K562 (cell line): ENCODE data around the gene LAMB4. TPM values are rescaled to one million over a fixed set of nuclear protein-coding genes. Genes with fewer than 3 reads are reported as not detected.

Experiments
- BCOR ChIP-seq: fragments of 450-650 bp; IDR thresholded peaks from 2 replicates; pipeline ENCODE4 v1.6.1; 2016
- DDX20 ChIP-seq: fragments of 450-650 bp; IDR thresholded peaks from 2 replicates; pipeline ENCODE4 v1.6.1; 2016; ENCODE audit warnings: missing genetic modification characterization, low read depth, mild to moderate bottlenecking, missing compliant biosample characterization, moderate library complexity
- NFE2 ChIP-seq: IDR thresholded peaks from 2 replicates; pipeline ENCODE4 v1.6.1; 2014; ENCODE audit warnings: antibody characterized with exemption, low read depth
- RBM15 ChIP-seq: fragments of 200-400 bp; formaldehyde crosslinking; IDR thresholded peaks from 2 replicates; pipeline ENCODE4 v1.6.1; 2018; ENCODE audit warnings: mild to moderate bottlenecking, low read length, moderate library complexity; ENCODE audit not compliant: insufficient read depth
- ZNF175 ChIP-seq: fragments of 200-800 bp; sonication (Bioruptor generic); IDR thresholded peaks from 2 replicates; pipeline ENCODE4 v1.6.1; 2016; ENCODE audit warnings: low read depth, mild to moderate bottlenecking, missing genetic modification characterization, missing compliant biosample characterization
- ZNF561 ChIP-seq: fragments of 450-650 bp; formaldehyde crosslinking; conservative IDR thresholded peaks from 2 replicates; pipeline ENCODE4 v1.4.0; 2020; ENCODE audit warnings: mild to moderate bottlenecking, moderate library complexity
- ZNF57 ChIP-seq: fragments of 450-650 bp; formaldehyde crosslinking; IDR thresholded peaks from 2 replicates; pipeline ENCODE4 v1.4.0; 2020; ENCODE audit warnings: mild to moderate bottlenecking, moderate library complexity
- polyA plus RNA-seq, 8 experiments: library from polyadenylated mRNA; depleted of rRNA in 4 of 8; stranded (reverse) in 5 of 8; unstranded in 3 of 8; fragments of >200 nt; fragmentation: Nextera tagmentation in 2 of 8; fragmentation: Illumina TruSeq in 1 of 8; extraction: Ambion mirVana in 2 of 8; extraction: Trizol in 1 of 8; gene quantifications; 2 replicates each; pipeline versions ENCODE4 v1.2.1 to v1.2.3, GENCODE V29; 2011 to 2014; ENCODE audit warnings: inconsistent platforms in 1 of 8, missing spikeins in 1 of 8
- total RNA-seq, 7 experiments: library from RNA; depleted of rRNA in 6 of 7; stranded (reverse); fragments of >200 nt in 6 of 7; fragmentation: Illumina TruSeq in 2 of 7; extraction: Trizol in 2 of 7; gene quantifications; 2 replicates each; pipeline versions ENCODE4 v1.2.1 to v1.2.3, GENCODE V29; 2011 to 2021; ENCODE audit warnings: low replicate concordance in 1 of 7
- TF ChIP-seq, protein P1 (sequence below): fragments of 250-450 bp; sonication (Bioruptor Pico); IDR thresholded peaks from 2 replicates; pipeline ENCODE4 v1.5.0; 2021; ENCODE audit warnings: mild to moderate bottlenecking, moderate library complexity

LAMB4 gene
- total and polyA plus RNA-seq, 9 of the 15 experiments (the other 6 are each of a cell fraction or from before 2014, with no cell fraction given), result 0.06 to 0.13 (median 0.07) TPM; not detected in 6

DNA sequence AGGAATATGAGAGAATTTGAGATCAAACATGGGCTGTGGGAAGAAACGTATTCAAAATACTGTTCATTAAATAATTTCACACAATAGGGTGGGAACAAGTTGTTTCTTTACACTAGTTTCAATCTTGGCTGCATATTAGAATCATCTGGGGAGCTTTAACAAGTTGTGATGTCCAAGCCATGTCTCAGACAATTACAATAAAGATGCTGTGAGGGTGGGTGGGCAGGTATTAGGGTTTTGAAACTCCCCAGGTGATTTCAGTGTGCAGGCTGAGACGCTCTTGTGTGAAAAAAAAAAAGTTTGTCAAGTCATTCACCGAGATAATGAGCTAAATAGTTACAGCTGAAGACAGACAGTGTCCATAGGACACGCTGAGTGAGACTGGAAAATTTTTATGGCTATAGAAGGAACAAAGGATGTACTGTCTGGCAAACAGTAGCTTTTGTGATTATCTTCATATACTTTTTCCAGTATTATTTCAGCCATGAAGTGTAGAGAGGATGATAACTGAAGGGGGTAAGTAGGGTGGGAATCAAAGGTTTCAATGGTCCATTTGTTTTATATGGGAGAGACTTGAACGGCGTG, 12.6 kb upstream of the LAMB4 start (continued):
- TF ChIP-seq ZNF175, result no peak
- TF ChIP-seq BCOR, result no peak
- TF ChIP-seq ZNF561, result no peak
- TF ChIP-seq, protein P1, sequence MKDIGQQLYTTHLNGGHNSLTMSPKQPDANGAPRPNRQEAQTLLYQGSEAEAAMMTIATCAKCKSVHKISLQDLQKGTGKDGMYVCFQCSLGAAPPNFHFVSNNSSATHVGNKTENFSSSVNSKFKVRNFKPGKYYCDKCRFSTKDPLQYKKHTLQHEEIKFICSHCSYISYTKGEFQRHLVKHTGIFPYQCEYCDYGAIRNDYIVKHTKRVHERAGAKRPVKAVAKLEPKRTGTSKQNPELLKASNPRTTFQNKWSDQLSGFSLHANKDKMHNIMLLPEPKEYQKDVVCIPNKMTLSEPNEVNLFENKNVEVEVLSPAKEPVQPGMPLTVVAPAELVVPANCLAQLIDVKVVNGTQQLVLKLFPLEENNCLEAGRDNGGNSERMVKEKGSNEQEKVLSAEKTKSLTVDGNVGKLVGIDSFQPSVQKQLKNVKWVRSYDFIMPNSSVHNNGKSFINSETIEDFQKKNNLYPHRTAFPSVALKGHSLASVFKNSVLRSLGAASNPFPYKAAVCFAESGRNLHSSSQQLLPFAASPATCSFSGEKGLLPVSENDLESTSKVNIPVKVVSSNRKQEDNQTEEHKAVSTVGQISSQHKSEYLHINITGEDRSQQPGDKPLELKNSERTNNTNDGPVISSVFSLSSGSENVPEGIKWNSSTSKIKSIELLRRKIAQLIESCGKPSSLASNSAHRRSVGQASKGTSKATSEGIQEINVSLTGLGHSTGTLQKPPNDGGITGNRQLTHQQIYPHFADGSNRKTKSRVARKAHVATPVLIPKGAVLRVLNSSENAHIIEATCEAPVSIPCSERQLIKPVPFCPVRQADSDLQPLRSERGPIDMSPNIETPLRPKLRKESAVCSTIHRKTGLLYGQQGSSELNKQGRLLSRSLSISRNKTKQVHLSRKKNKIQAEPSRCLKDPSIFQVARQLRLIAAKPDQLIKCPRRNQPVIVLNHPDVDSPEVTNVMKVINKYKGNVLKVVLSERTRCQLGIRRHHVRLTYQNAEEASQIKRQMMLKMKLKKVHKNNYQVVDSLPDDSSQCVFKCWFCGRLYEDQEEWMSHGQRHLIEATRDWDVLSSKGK (CRISPR knock-in tag), result no peak
- no peak for TF ChIP-seq DDX20 (tag)
- no peak for TF ChIP-seq RBM15
- no peak for TF ChIP-seq ZNF57
- TF ChIP-seq NFE2, result peak; percentile 22; the same call in 1 of the 2 replicates
